PC-3 (cell line): Measurements from ENCODE around the gene FAM135A. TPM values are rescaled to one million over a fixed set of nuclear protein-coding genes. Genes with fewer than 3 reads are reported as not detected.

Experiments
- ATAC-seq: fragments of 200-7000 bp; cut with Tn5 transposase; 2 replicates; pipeline ENCODE4 v1.9.1; 2020; ENCODE audit warnings: mild to moderate bottlenecking, moderate library complexity
- BruUV-seq: library from RNA; stranded (reverse); fragments of 400-500 nt; replicated peaks from 2 replicates; lab custom pipeline; 2021; lab: Mats Ljungman, UMichigan
- CTCF ChIA-PET: fragments of 300-600 bp; sonication (Branson Sonifier 250); formaldehyde crosslinking; loops from one replicate; lab custom pipeline; 2022; ENCODE audit warnings: antibody characterized with exemption; lab: Charles Lee
- POLR2A ChIA-PET: fragments of 300-600 bp; sonication (Branson Sonifier 250); formaldehyde crosslinking; loops from one replicate; lab custom pipeline; 2022; ENCODE audit warnings: antibody characterized with exemption; ENCODE audit not compliant: unreplicated experiment; lab: Charles Lee
- DNase-seq: peaks from one replicate; pipeline ENCODE4 v3.0.0-alpha.2; 2015
- H2AFZ ChIP-seq: fragments of 300-600 bp; sonication (generic); 2 replicates; pipeline ENCODE4 v1.6.0; 2016; ENCODE audit warnings: antibody characterized with exemption, low read length
- H3F3A ChIP-seq: fragments of 300-600 bp; sonication (generic); one replicate; pipeline ENCODE4 v1.6.0; 2017; ENCODE audit warnings: antibody characterized with exemption, low read length, control low read depth, mild to moderate bottlenecking; ENCODE audit not compliant: unreplicated experiment
- H3K27ac ChIP-seq: fragments of 300-600 bp; sonication (generic); 2 replicates; pipeline ENCODE4 v1.5.1; 2016; ENCODE audit warnings: mild to moderate bottlenecking, low read length
- H3K27me3 ChIP-seq: fragments of 300-600 bp; sonication (generic); 2 replicates; pipeline ENCODE4 v1.6.1; 2016; ENCODE audit warnings: low read length, mixed read lengths
- H3K36me3 ChIP-seq: fragments of 300-600 bp; sonication (generic); 2 replicates; pipeline ENCODE4 v1.6.1; 2016; ENCODE audit warnings: low read depth, mixed run types, low read length, mixed read lengths
- H3K4me1 ChIP-seq: fragments of 300-600 bp; sonication (generic); 2 replicates; pipeline ENCODE4 v1.5.1; 2016; ENCODE audit warnings: low read length; ENCODE audit not compliant: insufficient read depth
- H3K4me2 ChIP-seq: fragments of 300-600 bp; sonication (generic); 2 replicates; pipeline ENCODE4 v1.6.0; 2016; ENCODE audit warnings: low read length
- H3K4me3 ChIP-seq: fragments of 300-600 bp; sonication (generic); 2 replicates; pipeline ENCODE4 v1.5.1; 2016; ENCODE audit warnings: mild to moderate bottlenecking, low read length, mixed read lengths
- H3K79me2 ChIP-seq: fragments of 300-600 bp; sonication (generic); 2 replicates; pipeline ENCODE4 v1.6.1; 2017; ENCODE audit warnings: low read length, mixed read lengths
- H3K9ac ChIP-seq: fragments of 300-600 bp; sonication (generic); 2 replicates; pipeline ENCODE4 v1.6.0; 2016; ENCODE audit warnings: mild to moderate bottlenecking, low read length
- H3K9me2 ChIP-seq: fragments of 300-600 bp; sonication (generic); replicated peaks from 2 replicates; pipeline ENCODE4 v1.6.1; 2016; ENCODE audit warnings: mixed run types, low read length, mixed read lengths
- H3K9me3 ChIP-seq: fragments of 300-600 bp; sonication (generic); 2 replicates; pipeline ENCODE4 v1.6.1; 2016; ENCODE audit warnings: low read length, mixed read lengths
- H4K20me1 ChIP-seq: fragments of 300-600 bp; sonication (generic); 2 replicates; pipeline ENCODE4 v1.6.1; 2016; ENCODE audit warnings: low read length, mixed read lengths
- CTCF ChIP-seq: fragments of 300-600 bp; sonication (generic); conservative IDR thresholded peaks from 2 replicates; pipeline ENCODE4 v1.5.1; 2017; ENCODE audit warnings: antibody characterized with exemption, low read depth, mild to moderate bottlenecking, low read length
- EZH2 ChIP-seq: fragments of 300-600 bp; sonication (generic); IDR thresholded peaks from one replicate; pipeline ENCODE4 v1.6.1; 2017; ENCODE audit warnings: antibody characterized with exemption, mild to moderate bottlenecking, low read length; ENCODE audit not compliant: unreplicated experiment
- EZH2phosphoT487 ChIP-seq: fragments of 300-600 bp; sonication (generic); IDR thresholded peaks from 2 replicates; pipeline ENCODE4 v1.6.1; 2018; ENCODE audit warnings: mild to moderate bottlenecking, antibody characterized with exemption, low read length, borderline replicate concordance
- intact Hi-C: fragments of 100-400 bp; cut with micrococcal nuclease; formaldehyde crosslinking; loops from 2 replicates; pipeline ENCODE4 v1.9.0; 2023
- total RNA-seq: library from RNA; depleted of rRNA; stranded (reverse); fragments of >200 nt; gene quantifications from 2 replicates; pipeline ENCODE4 v1.2.3, GENCODE V29; 2014

The FAM135A gene
- total RNA-seq, 1 experiment from 2014 or later = 18.1 TPM

- H3K27ac ChIP-seq = no peak overlapping the region
- no peak overlapping the region for H3K9ac ChIP-seq
- CTCF ChIA-PET = no interaction called here
- H3K4me1 ChIP-seq = peaks cover 13% of the 10 kb centered on the region; the same call in 1 of the 2 replicates
- no peak for ATAC-seq
- no peaks in the 10 kb centered on the region for H3K79me2 ChIP-seq
- no peak overlapping the region for H2AFZ ChIP-seq
- BruUV-seq = no TSS peak
- no peak overlapping the region for H3K4me3 ChIP-seq
- no peaks in the 10 kb centered on the region for H3K36me3 ChIP-seq
- no peaks in the 10 kb centered on the region for H3K27me3 ChIP-seq
- intact Hi-C loops = no loop called here
- no peaks in the 10 kb centered on the region for H4K20me1 ChIP-seq
- TF ChIP-seq CTCF (no peak), EZH2 (no peak), EZH2phosphoT487 (no peak)
- H3K9me3 ChIP-seq = no peaks in the 10 kb centered on the region
- no peaks in the 10 kb centered on the region for H3K9me2 ChIP-seq
- H3F3A ChIP-seq = no peaks in the 10 kb centered on the region
- no peak overlapping the region for H3K4me2 ChIP-seq
- POLR2A ChIA-PET = no interaction called here
- DNase-seq = no peak
Observed at GRCh38 chr6:70530023-70530422, 116.7 kb downstream of the FAM135A start.

- H4K20me1 ChIP-seq = no peaks in the 10 kb centered on the region
- DNase-seq (no peak), ATAC-seq (no peak)
- H3K4me2 ChIP-seq = no peak overlapping the region
- H3F3A ChIP-seq = no peaks in the 10 kb centered on the region
- no peak overlapping the region for H3K4me3 ChIP-seq
- no peak overlapping the region for H3K9ac ChIP-seq
- peaks cover 13% of the 10 kb centered on the region; the same call in 1 of the 2 replicates for H3K4me1 ChIP-seq
- TF ChIP-seq EZH2phosphoT487 = no peak
- TF ChIP-seq EZH2 = no peak
- H3K27ac ChIP-seq = no peak overlapping the region
- no peaks in the 10 kb centered on the region for H3K36me3 ChIP-seq
- no TSS peak for BruUV-seq
- H3K9me2 ChIP-seq = no peaks in the 10 kb centered on the region
- no peaks in the 10 kb centered on the region for H3K27me3 ChIP-seq
- H2AFZ ChIP-seq = no peak overlapping the region
- intact Hi-C loops = no loop called here
- H3K79me2 ChIP-seq = no peaks in the 10 kb centered on the region
- POLR2A ChIA-PET = no interaction called here
- H3K9me3 ChIP-seq = no peaks in the 10 kb centered on the region
- CTCF ChIA-PET = no interaction called here
Observed at GRCh38 chr6:70531133-70531532, 117.8 kb downstream of the FAM135A start.

- ATAC-seq (no peak), DNase-seq (no peak)
- H3K4me3 ChIP-seq = no peak overlapping the region
- H3K9me2 ChIP-seq = no peaks in the 10 kb centered on the region
- H2AFZ ChIP-seq = no peak overlapping the region
- intact Hi-C loops = no loop called here
- H3K9ac ChIP-seq = no peak overlapping the region
- no peak for TF ChIP-seq EZH2phosphoT487
- no peak for TF ChIP-seq CTCF
- TF ChIP-seq EZH2 = no peak
- H3K79me2 ChIP-seq = no peaks in the 10 kb centered on the region
- no peaks in the 10 kb centered on the region for H4K20me1 ChIP-seq
- H3F3A ChIP-seq = no peaks in the 10 kb centered on the region
- no peak overlapping the region for H3K4me2 ChIP-seq
- H3K36me3 ChIP-seq = no peaks in the 10 kb centered on the region
- H3K27me3 ChIP-seq = no peaks in the 10 kb centered on the region
- ChIA-PET CTCF (no interaction called here), POLR2A (no interaction called here)
- no peaks in the 10 kb centered on the region for H3K4me1 ChIP-seq
- H3K27ac ChIP-seq = no peak overlapping the region
- BruUV-seq = no TSS peak
- H3K9me3 ChIP-seq = no peaks in the 10 kb centered on the region
Observed at GRCh38 chr6:70537266-70537665, 124.0 kb downstream of the FAM135A start.
